CD14-positive monocyte (primary cell): ENCODE measurements around the gene PAPPA. TPM values are rescaled to one million over a fixed set of nuclear protein-coding genes. Genes with fewer than 3 reads are reported as not detected.

Source experiments
- DNase-seq, 3 donors: peaks; one replicate each; pipeline ENCODE4 v3.0.0-alpha.2; 2011 to 2022
- H2AFZ ChIP-seq: 2 replicates; pipeline ENCODE4 v1.6.0; 2012; ENCODE audit warnings: mild to moderate bottlenecking, low read depth, low read length, inconsistent platforms; ENCODE audit not compliant: insufficient read depth, poor library complexity, severe bottlenecking
- H3K27ac ChIP-seq, 2 donors: 1 replicate in 1 of 2; 2 replicates in 1 of 2; pipeline ENCODE4 v1.5.1; 2012 to 2013; ENCODE audit warnings: low read length in 2 of 2, control low read depth in 1 of 2, inconsistent platforms in 1 of 2, low read depth in 1 of 2, mild to moderate bottlenecking in 1 of 2
- H3K27me3 ChIP-seq, 2 donors: one replicate each; pipeline versions ENCODE4 v1.6.0 to v1.6.1; 2011 to 2013; ENCODE audit warnings: low read length in 2 of 2; ENCODE audit not compliant: control insufficient read depth in 2 of 2, insufficient read depth in 2 of 2
- H3K36me3 ChIP-seq, 2 donors: replicated peaks in 1 of 2; 1 replicate in 1 of 2; 2 replicates in 1 of 2; pipeline versions ENCODE4 v1.5.1 to v1.6.1; 2012 to 2013; ENCODE audit warnings: low read length in 2 of 2, control low read depth in 1 of 2, inconsistent platforms in 1 of 2, mild to moderate bottlenecking in 1 of 2; ENCODE audit not compliant: insufficient read depth in 2 of 2, control insufficient read depth in 1 of 2
- H3K4me1 ChIP-seq, 2 donors: 1 replicate in 1 of 2; 2 replicates in 1 of 2; pipeline versions ENCODE4 v1.5.1 to v1.6.1; 2012 to 2013; ENCODE audit warnings: low read length in 2 of 2, control low read depth in 1 of 2, inconsistent platforms in 1 of 2, mild to moderate bottlenecking in 1 of 2, moderate library complexity in 1 of 2; ENCODE audit not compliant: insufficient read depth in 2 of 2, control insufficient read depth in 1 of 2
- H3K4me2 ChIP-seq: replicated peaks from 2 replicates; pipeline ENCODE3; 2012; ENCODE audit warnings: low read length, moderate library complexity, mild to moderate bottlenecking; ENCODE audit not compliant: poor library complexity, severe bottlenecking; ENCODE audit errors: extremely low read depth
- H3K4me3 ChIP-seq, 3 experiments: fragments of 200-600 bp in 1 of 3; sonication (generic) in 1 of 3; replicated peaks in 1 of 3; 1 replicate in 2 of 3; 2 replicates in 1 of 3; pipeline ENCODE4 v1.5.1; 2011 to 2013; ENCODE audit warnings: low read length in 3 of 3, mild to moderate bottlenecking in 3 of 3, control low read depth in 2 of 3, low read depth in 2 of 3, inconsistent platforms in 1 of 3, moderate library complexity in 1 of 3
- H3K79me2 ChIP-seq: 2 replicates; pipeline ENCODE4 v1.6.0; 2012; ENCODE audit warnings: mild to moderate bottlenecking, control low read depth, inconsistent platforms, low read length, moderate library complexity; ENCODE audit not compliant: insufficient read depth
- H3K9ac ChIP-seq: 2 replicates; pipeline ENCODE4 v1.6.0; 2017; ENCODE audit warnings: low read length, mild to moderate bottlenecking; ENCODE audit not compliant: insufficient read depth, poor library complexity, severe bottlenecking
- H3K9me3 ChIP-seq, 2 donors: replicated peaks in 1 of 2; 1 replicate in 1 of 2; 2 replicates in 1 of 2; pipeline versions ENCODE4 v1.5.1 to v1.6.1; 2012 to 2013; ENCODE audit warnings: low read length in 2 of 2, control low read depth in 1 of 2; ENCODE audit not compliant: control insufficient read depth in 1 of 2, insufficient read depth in 1 of 2
- H4K20me1 ChIP-seq: 2 replicates; pipeline ENCODE4 v1.6.0; 2012; ENCODE audit warnings: mild to moderate bottlenecking, low read length, control low read depth, moderate library complexity; ENCODE audit not compliant: insufficient read depth
- H3K27ac Mint-ChIP-seq, 7 donors: one replicate each; pipeline ENCODE4 v1.8.0; 2020; ENCODE audit warnings: mild to moderate bottlenecking in 7 of 7, mixed read lengths in 7 of 7, moderate library complexity in 6 of 7, inconsistent platforms in 2 of 7
- H3K27me3 Mint-ChIP-seq, 3 donors: one replicate each; pipeline ENCODE4 v1.8.0; 2021 to 2022; ENCODE audit warnings: low read depth in 3 of 3, mild to moderate bottlenecking in 3 of 3, mixed read lengths in 3 of 3, moderate library complexity in 3 of 3, inconsistent platforms in 1 of 3
- H3K36me3 Mint-ChIP-seq, 2 donors: one replicate each; pipeline ENCODE4 v1.8.0; 2020; ENCODE audit warnings: mixed read lengths in 2 of 2, inconsistent platforms in 1 of 2, mild to moderate bottlenecking in 1 of 2
- H3K4me1 Mint-ChIP-seq: one replicate; pipeline ENCODE4 v1.8.0; 2020; ENCODE audit warnings: mild to moderate bottlenecking, mixed read lengths
- H3K4me3 Mint-ChIP-seq, 2 donors: one replicate each; pipeline ENCODE4 v1.8.0; 2020; ENCODE audit warnings: mild to moderate bottlenecking in 2 of 2, mixed read lengths in 2 of 2, moderate library complexity in 1 of 2
- H3K9me3 Mint-ChIP-seq, 7 donors: one replicate each; pipeline ENCODE4 v1.8.0; 2020 to 2022; ENCODE audit warnings: mixed read lengths in 7 of 7, mild to moderate bottlenecking in 6 of 7, moderate library complexity in 6 of 7, inconsistent platforms in 2 of 7
- WGBS: methylation state at CpG from one replicate; pipeline ENCODE4 v1.1.5; 2013; ENCODE audit warnings: missing lambda C conversion rate; ENCODE audit not compliant: insufficient coverage; 5-methylcytosine and 5-hydroxymethylcytosine counted together
- intact Hi-C, 2 donors: fragments of 100-400 bp; cut with micrococcal nuclease; formaldehyde crosslinking; loops; one replicate each; pipeline versions ENCODE4 v1.15.0 to v1.15.1; 2023
- polyA plus RNA-seq, 3 donors: library from polyadenylated mRNA; depleted of rRNA in 1 of 3; unstranded in 2 of 3; stranded (reverse) in 1 of 3; fragments of 300-500 nt in 2 of 3; fragments of >200 nt in 1 of 3; fragmentation: Illumina TruSeq in 2 of 3; gene quantifications; 1 replicate in 2 of 3; 2 replicates in 1 of 3; pipeline ENCODE4 v1.2.3, GENCODE V29; 2012 to 2021
- TF ChIP-seq, protein P1 (sequence below): fragments of 200-600 bp; IDR thresholded peaks from one replicate; pipeline ENCODE4 v1.8.0; 2022; ENCODE audit warnings: antibody characterized with exemption, mild to moderate bottlenecking

PAPPA gene
- polyA plus RNA-seq, 3 donors, result not detected

GRCh38 chr9:116342941-116343340, 189.3 kb downstream of the PAPPA start:
- H3K36me3 ChIP-seq, result no peaks in the 10 kb centered on the region
- H3K27ac ChIP-seq, result no peak overlapping the region
- no peaks in the 10 kb centered on the region for H4K20me1 ChIP-seq
- H2AFZ ChIP-seq, result no peak overlapping the region
- no peak overlapping the region for H3K4me3 ChIP-seq
- WGBS, result 80% methylated on average over 1 of the region's 2 CpGs
- no peak for DNase-seq
- Mint-ChIP-seq H3K36me3 (no peaks in the 10 kb centered on the region), H3K9me3 (peaks cover 0 to 10% (median 4%) of the 10 kb centered on the region in 7 donors), H3K27me3 (peaks cover 0 to 3% (median 0%) of the 10 kb centered on the region in 3 donors), H3K4me1 (no peaks in the 10 kb centered on the region), H3K4me3 (no peak overlapping the region), H3K27ac (no peak overlapping the region)
- TF ChIP-seq, protein P1, sequence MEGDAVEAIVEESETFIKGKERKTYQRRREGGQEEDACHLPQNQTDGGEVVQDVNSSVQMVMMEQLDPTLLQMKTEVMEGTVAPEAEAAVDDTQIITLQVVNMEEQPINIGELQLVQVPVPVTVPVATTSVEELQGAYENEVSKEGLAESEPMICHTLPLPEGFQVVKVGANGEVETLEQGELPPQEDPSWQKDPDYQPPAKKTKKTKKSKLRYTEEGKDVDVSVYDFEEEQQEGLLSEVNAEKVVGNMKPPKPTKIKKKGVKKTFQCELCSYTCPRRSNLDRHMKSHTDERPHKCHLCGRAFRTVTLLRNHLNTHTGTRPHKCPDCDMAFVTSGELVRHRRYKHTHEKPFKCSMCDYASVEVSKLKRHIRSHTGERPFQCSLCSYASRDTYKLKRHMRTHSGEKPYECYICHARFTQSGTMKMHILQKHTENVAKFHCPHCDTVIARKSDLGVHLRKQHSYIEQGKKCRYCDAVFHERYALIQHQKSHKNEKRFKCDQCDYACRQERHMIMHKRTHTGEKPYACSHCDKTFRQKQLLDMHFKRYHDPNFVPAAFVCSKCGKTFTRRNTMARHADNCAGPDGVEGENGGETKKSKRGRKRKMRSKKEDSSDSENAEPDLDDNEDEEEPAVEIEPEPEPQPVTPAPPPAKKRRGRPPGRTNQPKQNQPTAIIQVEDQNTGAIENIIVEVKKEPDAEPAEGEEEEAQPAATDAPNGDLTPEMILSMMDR, result no peak
- no peak overlapping the region for H3K4me2 ChIP-seq
- intact Hi-C loops, result no loop called here
- no peaks in the 10 kb centered on the region for H3K79me2 ChIP-seq
- H3K4me1 ChIP-seq, result no peaks in the 10 kb centered on the region
- H3K27me3 ChIP-seq, result no peaks in the 10 kb centered on the region
- H3K9ac ChIP-seq, result no peak overlapping the region
- no peaks in the 10 kb centered on the region for H3K9me3 ChIP-seq

DNA sequence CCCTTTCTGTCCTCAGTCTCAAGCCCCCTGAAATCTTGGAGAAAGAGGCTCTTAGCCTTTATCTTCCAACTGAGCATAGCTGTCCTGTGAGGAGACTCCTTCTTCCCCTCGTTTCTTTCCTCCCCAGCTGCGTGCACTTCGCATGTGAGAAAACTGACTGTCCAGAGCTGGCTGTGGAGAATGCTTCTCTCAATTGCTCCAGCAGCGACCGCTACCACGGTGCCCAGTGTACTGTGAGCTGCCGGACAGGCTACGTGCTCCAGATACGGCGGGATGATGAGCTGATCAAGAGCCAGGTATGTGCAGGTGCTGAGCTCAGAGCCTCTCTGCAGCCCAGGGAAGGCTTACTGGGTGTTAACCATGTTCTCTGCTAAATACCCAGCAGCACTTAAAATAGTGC, 190.8 kb downstream of the PAPPA start:
- 88% methylated on average over 8 of the region's 10 CpGs for WGBS
- Histone ChIP-seq H3K27me3 (no peaks in the 10 kb centered on the region), H2AFZ (no peak overlapping the region), H3K4me3 (no peak overlapping the region), H3K4me1 (no peaks in the 10 kb centered on the region), H3K79me2 (no peaks in the 10 kb centered on the region), H3K9ac (no peak overlapping the region), H3K27ac (no peak overlapping the region), H3K4me2 (no peak overlapping the region), H3K9me3 (no peaks in the 10 kb centered on the region), H3K36me3 (no peaks in the 10 kb centered on the region), H4K20me1 (no peaks in the 10 kb centered on the region)
- no peak overlapping the region for H3K27ac Mint-ChIP-seq
- TF ChIP-seq, protein P1, result no peak
- no peaks in the 10 kb centered on the region for H3K36me3 Mint-ChIP-seq
- H3K4me3 Mint-ChIP-seq, result no peak overlapping the region
- intact Hi-C loops, result no loop called here
- H3K9me3 Mint-ChIP-seq, result peaks cover 0 to 10% (median 4%) of the 10 kb centered on the region in 7 donors
- DNase-seq, result no peak
- H3K27me3 Mint-ChIP-seq, result no peaks in the 10 kb centered on the region
- H3K4me1 Mint-ChIP-seq, result no peaks in the 10 kb centered on the region
